ENCODE results near the gene FSTL5.

- TF ChIP-seq EZH2 (IDR thresholded peaks at IDR 0.05; ENCODE audit: low read depth) (no peak), CTCF (conservative IDR thresholded peaks at IDR 0.05) (0 out of 2 replicates have a peak, but pooled peaks have one; percentile 21)
Observed at GRCh38 chr4:161419822-161420221, 744.0 kb downstream of the FSTL5 start.
